CD4-positive, alpha-beta T cell treated with Interleukin-17A for 1 hour (primary cell): ENCODE data around the gene OTOG.

Source experiments
- DNase-seq: peaks from one replicate; pipeline ENCODE4 v3.0.0-alpha.2; 2020

Gene OTOG

DNA sequence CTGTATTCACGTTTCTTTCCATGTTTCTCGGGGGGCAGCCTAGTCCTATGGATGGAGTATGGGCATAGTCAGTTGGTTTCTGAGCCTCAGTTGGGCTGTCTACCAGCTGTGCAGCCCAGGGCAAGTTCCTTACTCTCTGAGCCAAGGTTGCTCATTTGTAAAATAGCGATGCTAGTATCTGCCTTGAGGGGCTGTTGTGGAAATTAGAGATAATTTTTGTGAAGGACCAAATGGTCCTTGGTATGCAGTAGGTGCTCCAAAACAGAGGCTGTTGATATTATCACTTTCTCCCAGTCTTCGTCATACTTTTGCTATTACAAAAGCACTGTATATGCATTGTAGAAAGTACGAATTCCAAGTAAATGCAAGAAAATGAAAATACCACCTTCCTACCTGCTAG lies 89.7 kb downstream of the OTOG start:
- no peak for DNase-seq

GRCh38 chr11:17637901-17638300 lies 90.8 kb downstream of the OTOG start:
- DNase-seq, result no peak

- DNase-seq, result no peak
Observed at GRCh38 chr11:17638311-17638710, 91.3 kb downstream of the OTOG start.

DNA sequence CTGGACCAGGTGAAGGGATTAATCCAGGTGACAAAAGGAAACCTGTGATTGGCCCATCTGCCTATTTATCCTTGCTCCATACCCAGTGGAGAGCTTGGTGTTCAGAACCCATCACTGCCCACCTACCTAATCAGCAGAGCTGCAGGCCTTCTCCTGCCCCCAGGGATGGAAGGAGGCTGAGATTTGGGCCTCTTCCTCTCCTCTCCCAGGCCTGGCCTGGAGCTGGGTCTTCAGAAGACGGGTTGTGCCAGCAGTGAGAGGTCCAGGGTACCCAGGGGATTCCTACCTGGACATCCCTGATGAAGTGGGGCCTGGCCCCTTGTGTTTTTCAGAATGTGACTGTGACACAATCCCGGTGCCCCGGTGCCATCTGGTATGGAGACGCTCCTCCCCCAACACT lies 92.0 kb downstream of the OTOG start:
- DNase-seq, result no peak

GRCh38 chr11:17639781-17640180 lies 92.7 kb downstream of the OTOG start:
- no peak for DNase-seq

- no peak for DNase-seq
Observed at GRCh38 chr11:17640493-17641164, 93.6 kb downstream of the OTOG start.

GRCh38 chr11:17641792-17642350 lies 94.8 kb downstream of the OTOG start:
- DNase-seq, result no peak

GRCh38 chr11:17642370-17642769 lies 95.3 kb downstream of the OTOG start:
- DNase-seq, result no peak

DNA sequence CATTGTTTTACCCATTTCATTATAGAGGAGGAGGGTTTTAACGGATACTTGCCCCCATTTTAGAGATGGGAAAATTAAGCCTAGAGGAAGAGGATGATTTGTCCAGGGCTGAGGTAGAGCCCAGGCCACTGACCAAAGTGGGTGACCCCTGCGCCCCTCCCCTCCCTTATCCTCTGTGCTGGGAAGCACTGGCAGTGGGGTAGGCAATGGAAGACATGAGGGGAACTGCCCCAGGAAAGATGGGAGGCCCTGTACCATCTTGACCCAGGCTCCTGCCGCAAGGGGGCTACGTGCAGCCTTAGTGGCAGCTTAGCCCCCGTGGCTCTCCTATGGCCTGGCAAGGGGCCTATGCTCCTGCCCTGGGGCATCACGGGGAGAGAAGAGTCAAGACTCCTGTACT lies 95.9 kb downstream of the OTOG start:
- DNase-seq, result no peak

GRCh38 chr11:17643506-17644405 lies 96.7 kb downstream of the OTOG start:
- DNase-seq, result no peak

GRCh38 chr11:17645190-17645970 lies 98.3 kb downstream of the OTOG start:
- no peak for DNase-seq

DNA sequence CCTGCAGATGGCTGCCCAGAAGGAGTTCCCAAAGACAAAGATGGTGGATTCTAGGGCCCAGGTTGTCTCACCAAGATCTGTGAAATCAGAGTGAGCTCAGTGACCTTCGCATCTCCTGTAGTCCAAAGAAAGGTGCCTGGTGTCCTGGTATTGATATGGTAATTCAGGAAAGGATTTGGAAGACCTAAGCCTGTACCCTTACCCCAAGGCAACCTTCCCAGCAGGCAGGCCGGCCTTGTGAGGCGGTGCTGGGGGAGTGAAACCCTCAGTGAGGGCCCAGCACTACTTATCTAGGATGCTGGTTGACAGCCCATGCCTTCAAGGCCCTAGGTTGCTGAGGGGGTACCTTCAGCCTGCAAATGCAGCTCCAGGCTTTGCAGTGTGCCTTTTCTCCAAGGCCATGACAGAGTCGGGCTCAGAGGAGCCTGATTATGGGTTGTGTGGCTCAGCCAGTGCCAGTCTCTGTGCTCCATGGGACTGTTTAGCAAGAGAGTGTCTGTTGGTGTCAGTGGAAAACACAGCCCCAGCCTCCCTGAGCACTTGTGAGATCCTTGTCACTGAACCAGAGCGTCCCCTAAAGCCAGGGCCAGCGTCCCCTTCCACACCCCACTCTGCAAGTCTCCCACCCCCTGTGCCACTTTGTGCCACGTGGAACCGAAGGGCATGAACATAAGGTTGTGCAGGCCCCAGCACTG lies 99.5 kb downstream of the OTOG start:
- no peak for DNase-seq

- DNase-seq, result no peak
Observed at GRCh38 chr11:17648528-17648927, 101.5 kb downstream of the OTOG start.

GRCh38 chr11:17649261-17649660 lies 102.2 kb downstream of the OTOG start:
- no peak for DNase-seq

DNA sequence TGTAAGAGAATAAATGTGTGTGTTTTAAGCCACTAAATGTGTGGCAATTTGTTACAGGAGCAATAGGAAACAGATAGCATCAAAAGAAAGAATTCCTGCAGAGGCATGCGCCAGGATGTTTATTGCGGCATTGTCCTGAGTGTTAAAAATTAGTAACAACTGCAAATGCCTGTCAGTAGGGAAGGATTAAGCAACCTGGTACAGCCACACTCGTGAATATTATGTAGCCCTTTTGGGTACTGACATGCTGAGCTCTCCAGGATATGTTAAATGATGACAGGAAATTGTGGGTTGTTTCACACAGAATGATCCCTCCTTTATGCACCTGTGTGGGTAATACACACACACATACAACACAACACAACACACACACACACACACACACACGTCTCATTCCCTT lies 102.6 kb downstream of the OTOG start:
- no peak for DNase-seq

DNA sequence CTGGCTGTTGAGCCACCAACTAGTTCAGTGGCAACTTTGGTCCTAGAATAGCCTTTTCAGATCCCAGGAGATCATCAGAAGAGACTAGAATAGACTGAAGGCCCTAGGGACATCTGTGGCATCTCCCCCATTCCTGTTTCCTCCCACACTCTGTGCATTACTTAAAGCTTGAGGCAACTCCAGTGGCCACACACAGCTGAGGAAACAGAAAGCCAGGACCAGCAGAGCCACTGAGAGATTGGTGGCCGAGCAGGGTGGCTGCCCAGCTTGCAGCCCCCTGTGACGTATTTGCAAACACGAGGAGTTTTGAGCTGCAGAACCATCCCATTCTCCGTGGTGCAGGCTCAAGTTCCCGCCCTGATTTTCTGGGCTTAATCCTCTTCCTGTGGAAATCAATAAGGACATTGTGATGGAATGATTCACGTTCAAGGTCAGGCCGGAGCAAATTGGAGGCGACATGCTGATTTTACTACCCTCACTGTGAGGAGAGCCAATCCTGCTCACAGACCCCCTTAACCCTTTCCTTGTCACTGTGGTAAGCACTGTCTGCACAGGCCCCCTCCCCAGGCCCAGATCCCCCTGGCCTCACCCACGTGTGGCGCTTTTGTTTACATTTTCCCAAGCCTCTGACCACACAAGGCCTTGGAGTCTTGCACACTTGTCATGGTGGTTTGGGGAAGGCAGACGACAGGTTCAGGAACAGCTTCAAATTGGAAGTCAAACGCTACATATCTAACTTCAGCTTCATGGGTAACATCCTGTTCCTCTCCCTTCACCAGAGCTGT lies 103.3 kb downstream of the OTOG start:
- DNase-seq, result no peak

GRCh38 chr11:17651061-17651460 lies 104.0 kb downstream of the OTOG start:
- no peak for DNase-seq

DNA sequence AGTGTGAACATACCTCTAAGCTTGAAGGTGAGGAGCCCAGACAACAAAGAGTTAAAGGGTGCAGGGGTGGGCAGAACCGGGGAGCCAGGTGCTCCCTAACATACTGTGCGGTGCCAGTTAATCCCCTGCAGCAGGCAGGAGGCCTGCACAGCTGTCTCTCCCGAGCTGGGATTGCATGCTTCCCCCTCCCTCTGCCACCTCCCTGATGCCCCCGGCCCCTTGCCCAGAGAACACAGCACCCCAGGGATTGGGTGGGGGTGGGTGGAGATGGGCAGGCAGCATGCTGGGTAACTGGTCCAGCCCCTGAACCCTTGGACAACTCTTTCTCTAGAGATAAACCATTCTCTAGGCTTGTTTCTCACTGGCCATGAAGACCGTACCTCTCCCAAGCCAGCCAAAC lies 104.6 kb downstream of the OTOG start:
- no peak for DNase-seq

- no peak for DNase-seq
Observed at GRCh38 chr11:17652556-17652955, 105.5 kb downstream of the OTOG start.

GRCh38 chr11:17653611-17654010 lies 106.6 kb downstream of the OTOG start:
- no peak for DNase-seq

- no peak for DNase-seq
Observed at GRCh38 chr11:17655682-17656081, 108.6 kb downstream of the OTOG start.

DNA sequence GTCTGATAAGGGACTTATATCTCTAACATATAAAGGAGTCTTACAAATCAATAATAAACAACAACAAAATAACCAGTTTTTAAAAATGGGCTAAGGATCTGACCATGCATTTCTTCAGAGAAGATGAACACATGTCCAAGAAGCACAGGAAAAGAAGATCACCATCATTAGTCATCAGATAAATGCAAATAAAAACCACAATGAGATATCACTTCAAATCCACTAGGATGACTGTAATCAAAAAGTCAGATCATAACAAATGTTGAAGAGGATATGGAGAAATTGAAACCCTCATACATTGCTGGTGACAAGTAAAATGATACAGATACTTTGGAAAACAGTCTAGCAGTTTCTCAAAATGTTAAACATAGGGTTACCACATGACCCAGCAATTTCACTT lies 111.2 kb downstream of the OTOG start:
- no peak for DNase-seq
